Posterior vena cava (tissue), 2 donors: ENCODE results near the gene MIOX. TPM values are rescaled to one million over a fixed set of nuclear protein-coding genes. Genes with fewer than 3 reads are reported as not detected.

ENCODE experiments used
- DNase-seq: peaks from one replicate; pipeline ENCODE4 v3.0.0-alpha.2; 2020; ENCODE audit warnings: low spot score
- intact Hi-C, 2 donors: fragments of 100-400 bp; cut with DNase I; formaldehyde crosslinking; loops; one replicate each; pipeline versions ENCODE4 v1.14.1 to v1.14.2; 2022 to 2023
- total RNA-seq, 2 donors: library from RNA; stranded (reverse); fragmentation: NEBNext Ultra II Directional; extraction: Animal tissue kit (Norgen Biotek cat#: 25700); gene quantifications; one replicate each; pipeline ENCODE4 v1.2.1, GENCODE V29; 2021
- donor health status: DM: yes; HTN: yes; CAD: no.
- donor health status: DM: yes; HTN: yes; CAD: no.

MIOX gene
- total RNA-seq, 2 donors from 2014 or later: not detected

DNA sequence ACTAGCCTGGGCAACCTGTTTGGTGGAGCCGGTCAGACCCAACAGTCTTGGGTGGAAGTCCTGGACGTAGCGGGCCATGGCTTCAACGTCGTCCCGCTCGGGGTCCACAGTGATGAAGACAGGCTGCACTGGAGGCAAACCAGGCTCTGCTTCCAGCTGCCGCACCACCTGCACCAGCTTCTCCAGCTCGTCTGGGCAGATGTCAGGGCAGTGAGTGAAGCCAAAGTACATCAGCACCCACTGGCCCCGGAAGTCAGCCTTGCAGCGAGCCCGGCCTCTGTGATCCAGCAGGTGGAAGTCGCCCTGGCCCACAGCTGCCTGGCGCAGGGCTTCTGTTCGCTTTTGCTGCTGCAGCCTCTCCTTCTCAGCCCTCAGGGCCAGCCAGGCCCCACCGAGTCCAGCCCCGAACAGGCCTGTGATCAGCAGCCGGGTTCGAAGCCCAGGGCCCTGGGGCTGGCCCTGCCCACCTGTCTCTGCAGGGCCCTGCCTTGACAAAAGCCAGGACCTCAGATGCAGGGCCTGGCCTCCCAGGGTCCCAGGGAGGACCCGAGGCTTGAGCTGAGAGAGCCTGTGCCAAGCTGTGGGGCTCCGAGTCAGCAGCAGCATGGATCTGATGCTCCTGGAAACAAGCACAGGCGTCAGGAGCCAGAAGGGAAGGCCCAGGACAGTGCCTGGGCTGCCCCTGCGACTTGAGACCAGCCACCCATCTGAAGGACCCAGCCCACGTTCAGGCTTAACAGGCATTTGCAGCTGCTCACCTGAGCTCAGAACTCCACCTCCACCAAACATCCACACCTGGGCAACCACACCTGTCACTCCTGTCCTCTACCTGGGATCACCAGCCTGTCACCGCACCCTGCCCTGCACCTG is 37.4 kb downstream of the MIOX start:
- intact Hi-C loops: no loop called here
- no peak for DNase-seq

DNA sequence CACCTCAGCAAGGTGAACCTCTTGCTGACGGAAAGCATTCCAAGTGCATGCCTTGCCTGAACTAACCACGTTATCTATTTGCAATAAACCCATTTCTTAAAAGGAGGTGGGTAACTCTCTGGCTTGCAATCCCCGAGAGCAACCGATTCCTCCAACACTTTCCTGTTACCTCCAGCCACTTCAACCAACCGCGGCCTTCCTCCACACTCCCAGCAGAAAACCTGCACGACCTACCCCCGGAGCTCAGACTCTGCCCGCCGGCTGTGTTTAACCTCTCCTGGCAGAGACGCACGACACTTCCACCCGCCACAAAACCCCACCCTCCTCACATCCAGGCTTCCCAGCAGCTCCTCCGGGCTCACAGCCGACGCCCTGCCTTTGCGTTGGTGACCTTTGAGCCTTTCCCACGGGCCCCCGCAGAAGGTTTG is 38.0 kb downstream of the MIOX start:
- no peak for DNase-seq
- intact Hi-C loops: no loop called here

DNA sequence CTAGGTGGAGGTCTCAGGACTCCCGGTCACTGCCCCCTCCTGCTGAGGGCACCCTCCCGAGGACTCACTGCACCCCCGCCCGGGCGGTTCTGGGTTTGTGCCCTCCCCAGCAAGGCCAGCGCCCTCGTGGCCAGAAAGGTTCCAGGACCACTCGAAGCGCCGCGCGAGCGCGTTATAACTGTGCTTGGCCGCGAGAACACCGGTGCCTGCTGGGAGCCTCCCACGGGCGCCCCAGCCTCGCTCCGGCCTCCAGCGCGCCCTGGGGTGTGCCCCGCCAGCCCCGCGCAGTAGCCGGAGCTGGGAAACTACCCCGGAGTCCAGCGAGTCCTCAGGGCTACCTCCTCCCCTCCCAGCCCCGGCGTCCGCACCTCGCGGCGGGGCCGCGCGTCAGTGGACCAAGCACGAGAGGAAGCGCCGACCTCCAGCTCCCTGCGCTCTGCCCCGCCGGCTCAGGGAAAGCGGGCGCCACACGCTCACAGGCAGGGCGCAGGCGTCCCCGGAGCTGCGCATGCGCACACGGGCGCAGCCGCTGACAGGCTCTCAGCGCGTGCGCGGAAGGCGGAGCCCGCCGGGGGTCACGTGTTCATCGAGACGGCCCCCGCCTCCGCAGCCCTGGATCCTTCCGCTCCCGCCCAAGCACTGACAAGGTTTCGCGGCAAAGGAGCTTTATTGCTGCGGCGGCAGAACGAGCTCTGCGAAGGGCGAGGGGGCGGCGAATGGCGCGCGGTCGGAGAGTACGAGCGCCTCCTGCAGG is 38.6 kb downstream of the MIOX start, which contains the start of gene SCO2:
Gene SCO2, minus strand, starts transcription at position 495 of the 754 bp plus-strand sequence. CDS start 1,187 bp downstream, outside the sequence.
- peak; percentile 99 for DNase-seq
- intact Hi-C loops: no loop called here

- intact Hi-C loops: no loop called here
- no peak for DNase-seq
Measured at GRCh38 chr22:50525858-50526107, 39.1 kb downstream of the MIOX start.

DNA sequence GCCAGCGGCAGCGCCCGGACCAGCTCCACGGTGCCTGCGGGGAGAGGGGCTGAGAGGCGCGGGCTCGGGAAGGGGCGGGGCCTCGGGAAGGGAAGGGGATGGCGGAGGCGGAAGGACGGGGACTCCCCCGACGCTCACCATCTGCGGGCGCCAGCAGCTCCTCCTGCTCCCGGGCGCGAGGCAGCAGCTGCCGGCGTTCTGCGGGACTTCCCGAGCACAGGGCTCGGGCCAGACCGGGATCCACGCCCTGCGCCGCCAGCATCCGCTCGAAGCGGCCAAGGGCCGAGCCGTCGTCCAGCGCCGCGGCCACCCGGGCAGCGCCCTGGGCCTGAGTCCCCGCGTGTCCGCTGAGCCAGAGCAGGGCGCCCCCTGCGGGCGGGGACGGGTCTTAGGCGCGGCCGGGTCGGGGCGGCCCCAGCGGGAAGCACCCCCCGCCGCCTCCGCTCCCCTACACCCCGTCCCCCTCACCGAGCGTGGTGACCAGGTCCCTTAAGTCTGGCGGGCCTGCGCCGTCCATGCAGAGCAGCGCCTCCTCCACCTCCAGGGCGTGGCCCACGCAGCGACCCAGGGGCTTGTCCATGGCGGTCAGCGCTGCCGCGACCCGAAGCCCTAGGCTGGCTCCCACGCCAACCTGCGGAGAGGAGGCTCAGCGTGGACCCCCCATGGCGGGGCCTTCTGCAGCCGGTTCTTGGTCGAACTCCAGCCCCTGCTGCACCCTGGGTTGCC is 39.6 kb downstream of the MIOX start:
- intact Hi-C loops: no loop called here
- DNase-seq: peak; percentile 96

DNA sequence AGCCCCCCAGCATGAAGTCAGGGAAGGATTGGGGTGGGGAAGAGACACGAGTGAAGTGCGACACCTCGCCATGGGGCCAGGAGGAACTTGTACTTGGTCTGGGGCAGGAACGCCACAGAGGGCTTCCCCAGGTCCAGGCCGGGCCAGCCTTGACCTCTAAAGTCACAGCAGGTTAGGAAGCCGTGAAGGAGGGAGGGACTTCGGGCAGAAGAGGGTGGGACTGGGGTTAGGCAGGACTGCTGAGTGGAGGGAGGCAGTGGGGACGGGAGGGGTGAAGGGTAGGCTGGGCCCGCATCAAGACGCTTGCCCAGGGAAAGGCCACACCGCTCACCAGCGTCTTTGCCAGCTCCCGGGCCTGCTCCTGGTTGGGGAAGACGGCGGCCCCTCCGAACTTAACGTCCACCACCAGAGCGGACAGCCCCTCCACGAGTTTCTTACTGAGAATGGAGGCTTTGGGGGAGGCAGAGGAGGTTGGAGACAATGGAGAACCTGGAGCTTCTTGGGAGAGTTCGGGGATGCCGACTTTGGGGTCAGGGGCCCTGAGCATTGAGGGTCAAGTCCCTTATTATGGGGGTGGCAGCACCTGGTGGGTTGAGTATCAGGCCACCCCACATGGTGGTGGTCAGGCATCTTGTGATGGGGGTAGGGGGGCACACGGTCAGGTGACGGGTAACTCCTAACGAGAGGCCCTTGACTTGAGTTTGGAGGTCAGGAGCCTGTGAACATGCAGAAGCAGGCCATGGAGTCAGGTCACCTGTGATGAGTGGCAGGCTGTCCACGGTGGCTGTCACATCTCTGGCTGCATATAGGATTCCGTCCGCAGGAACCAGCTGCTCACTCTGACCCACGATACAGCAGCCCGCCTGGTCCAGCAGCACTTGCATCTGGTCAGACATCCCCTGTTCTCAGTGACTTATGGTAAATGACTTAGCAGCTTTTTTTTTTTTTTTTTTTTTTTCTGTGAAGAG is 40.5 kb downstream of the MIOX start:
- peak; percentile 88 for DNase-seq
- intact Hi-C loops: no loop called here

- intact Hi-C loops: no loop called here
Measured at GRCh38 chr22:50527921-50528681, 41.4 kb downstream of the MIOX start.

DNA sequence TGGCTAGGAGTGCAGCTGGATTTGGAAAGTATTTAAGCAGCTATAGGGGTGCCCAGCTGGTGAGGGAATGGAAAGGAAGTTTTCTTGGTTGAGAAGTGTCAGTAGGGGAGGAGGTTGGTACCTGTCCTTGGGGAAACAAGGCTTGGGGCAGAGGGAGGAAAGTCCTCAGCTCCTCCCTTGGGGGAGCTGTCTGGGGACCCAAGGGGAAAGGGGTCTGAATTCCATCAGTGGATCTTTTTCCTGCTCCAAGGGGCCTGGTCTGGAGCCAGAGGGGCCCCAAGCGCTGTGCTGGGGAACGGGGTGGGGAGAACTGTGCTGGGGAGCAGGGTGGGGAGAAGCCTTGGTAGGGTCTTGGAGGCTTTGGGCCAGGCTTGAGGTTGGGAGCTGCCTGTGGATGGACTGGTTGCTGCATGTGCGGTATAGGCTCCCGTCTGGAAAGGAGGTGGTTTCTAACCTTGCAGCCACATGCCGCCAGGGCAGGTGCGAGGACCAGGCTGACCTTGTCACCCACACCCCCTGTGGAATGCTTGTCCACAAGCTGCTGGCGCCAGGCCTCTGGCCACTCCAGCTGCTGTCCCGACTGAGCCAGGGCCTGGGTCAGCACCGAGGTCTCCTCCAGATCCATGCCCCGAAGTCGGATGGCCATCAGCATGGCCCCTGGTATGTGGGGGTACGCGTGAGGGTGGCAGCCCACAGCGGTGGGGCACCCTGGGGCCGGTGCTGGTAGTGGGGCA is 42.2 kb downstream of the MIOX start:
- intact Hi-C loops: no loop called here
- no peak for DNase-seq

More at GRCh38 chr22:50527921-50528681, 41.4 kb downstream of the MIOX start:
- DNase-seq: no peak

DNA sequence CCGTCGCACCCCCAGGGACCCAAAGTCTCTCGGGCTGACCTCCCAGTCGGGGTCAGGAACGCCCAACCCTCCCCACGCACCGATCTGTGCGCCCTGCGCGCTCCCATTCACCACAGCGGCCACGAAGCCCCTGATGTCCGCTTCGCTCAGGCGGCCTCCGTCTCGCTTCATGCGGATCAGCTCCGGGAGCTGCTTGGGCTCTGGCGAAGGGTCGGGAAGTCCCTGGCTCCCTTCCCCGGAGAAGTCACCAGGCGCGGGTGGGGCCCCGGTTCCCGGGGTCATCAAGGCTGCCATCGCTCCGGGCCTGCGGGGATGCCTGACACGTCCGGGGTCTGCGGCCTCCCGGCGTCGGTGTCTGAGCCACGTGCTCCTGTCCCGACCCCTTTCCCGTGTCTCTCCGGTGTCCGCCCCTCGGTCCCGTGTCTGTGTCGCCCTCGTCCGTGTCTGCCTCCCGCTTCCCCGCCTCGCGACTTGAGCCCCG is 42.8 kb downstream of the MIOX start:
- intact Hi-C loops: no loop called here
- DNase-seq: no peak

- DNase-seq: peak; percentile 97
- intact Hi-C loops: no loop called here
Measured at GRCh38 chr22:50529897-50530579, 43.4 kb downstream of the MIOX start, which contains the start of gene TYMP. TYMP (minus strand) TSS chr22:50530012; CDS start chr22:50529709, 303 bp downstream.

DNA sequence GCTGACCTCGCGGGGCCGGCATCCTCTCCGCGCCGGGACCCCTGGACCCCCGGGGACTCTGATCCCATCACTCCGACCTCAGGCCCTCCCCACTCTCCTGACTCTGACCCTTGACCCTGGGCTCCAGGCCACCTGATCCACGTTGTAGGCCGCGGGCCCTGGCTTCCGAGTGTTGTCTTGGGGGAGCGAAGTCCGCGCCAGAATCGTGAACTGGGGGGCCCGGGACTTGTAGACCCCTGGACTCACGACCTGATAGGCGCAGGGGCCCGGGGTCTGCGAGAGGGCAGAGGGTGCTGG is 43.9 kb downstream of the MIOX start:
- DNase-seq: no peak
- intact Hi-C loops: no loop called here

GRCh38 chr22:50530877-50531545 is 44.4 kb downstream of the MIOX start:
- intact Hi-C loops: no loop called here
- peak; percentile 98 for DNase-seq

GRCh38 chr22:50531546-50531961 is 44.9 kb downstream of the MIOX start:
- peak; percentile 93 for DNase-seq
- intact Hi-C loops: no loop called here

GRCh38 chr22:50531962-50532674 is 45.5 kb downstream of the MIOX start:
- intact Hi-C loops: no loop called here
- DNase-seq: peak; percentile 95
